ENCODE measurements around the gene NTMT1.

NTMT1 gene

DNA sequence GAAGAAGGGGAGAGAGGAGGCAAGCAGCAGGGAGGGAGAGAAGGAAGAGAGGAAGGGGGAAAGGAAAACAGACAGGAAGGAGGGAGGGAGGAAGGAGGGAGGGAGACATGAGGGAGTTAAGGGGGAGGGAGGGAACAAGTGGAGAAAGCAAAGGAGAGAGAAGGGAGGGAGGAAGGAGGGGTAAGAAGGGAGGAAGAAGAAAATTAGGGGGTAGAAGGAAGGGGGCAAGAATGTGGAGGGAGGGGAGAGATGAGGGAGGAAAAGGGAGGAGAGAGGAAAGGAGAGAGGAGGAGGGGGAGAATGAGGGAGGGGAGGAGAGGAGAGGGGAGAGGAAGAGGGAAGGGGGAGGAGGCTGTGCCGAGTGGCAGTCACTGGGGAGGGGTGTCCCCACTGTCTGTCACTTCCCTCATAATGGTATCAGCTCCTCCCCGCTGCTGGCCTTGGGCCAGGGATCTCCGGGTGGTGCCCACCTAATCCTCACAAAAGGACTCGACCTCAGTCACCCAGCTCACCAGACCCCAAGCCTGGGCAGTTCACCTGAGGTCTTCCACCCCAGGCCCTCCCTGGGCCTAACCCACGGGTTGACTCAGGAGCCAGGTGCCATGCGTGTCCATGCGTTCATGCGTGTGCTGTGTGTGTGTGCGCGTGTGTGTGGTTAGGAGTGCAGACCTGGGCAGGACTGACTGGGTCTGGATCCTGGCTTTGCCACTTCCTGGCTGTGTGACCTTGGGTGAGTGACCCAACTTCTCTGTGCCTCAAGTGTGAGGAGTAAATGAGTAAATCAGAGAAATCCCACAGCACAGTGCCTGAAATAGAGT is 23.2 kb upstream of the NTMT1 start:
- H3K4me3 ChIP-seq (ENCODE audit: low read depth, low read length, poor library complexity, severe bottlenecking), result no peak overlapping the region
- H3K9me3 ChIP-seq (ENCODE audit: low read length), result no peaks in the 10 kb centered on the region
- H2AFZ ChIP-seq (ENCODE audit: low read length), result no peak overlapping the region
- TF ChIP-seq EZH2 (IDR thresholded peaks at IDR 0.05; ENCODE audit: borderline replicate concordance, low read length), result no peak
- TF ChIP-seq CTCF (IDR thresholded peaks at IDR 0.05; ENCODE audit: low read length), result no peak
- no peak overlapping the region for H3K9ac ChIP-seq (ENCODE audit: low read length)
- H3K4me2 ChIP-seq (ENCODE audit: low read length), result no peak overlapping the region
- no peaks in the 10 kb centered on the region for H3K36me3 ChIP-seq (ENCODE audit: insufficient read depth, low read length)
- no peaks in the 10 kb centered on the region for H3K79me2 ChIP-seq (ENCODE audit: insufficient read depth, low read length)
- H3K9me2 ChIP-seq (ENCODE audit: low read depth, low read length), result no peaks in the 10 kb centered on the region
- H4K20me1 ChIP-seq (ENCODE audit: insufficient read depth, low read length), result no peaks in the 10 kb centered on the region
- no peaks in the 10 kb centered on the region for H3F3A ChIP-seq (ENCODE audit: insufficient read depth, low read length)
- peaks cover 9% of the 10 kb centered on the region; the same call in 1 of the 2 replicates for H3K27me3 ChIP-seq (ENCODE audit: insufficient read depth, low read length)
- no peaks in the 10 kb centered on the region for H3K4me1 ChIP-seq (ENCODE audit: insufficient read depth, low read length, severe bottlenecking)
- H3K27ac ChIP-seq (ENCODE audit: low read depth, low read length, poor library complexity, severe bottlenecking), result no peak overlapping the region

GRCh38 chr9:129604056-129604765 is 21.8 kb upstream of the NTMT1 start:
- H3K9me3 ChIP-seq (ENCODE audit: low read length), result no peaks in the 10 kb centered on the region
- H2AFZ ChIP-seq (ENCODE audit: low read length), result no peak overlapping the region
- no peak for TF ChIP-seq CTCF (IDR thresholded peaks at IDR 0.05; ENCODE audit: low read length)
- TF ChIP-seq EZH2 (IDR thresholded peaks at IDR 0.05; ENCODE audit: borderline replicate concordance, low read length), result no peak
- peaks cover 9% of the 10 kb centered on the region; the same call in 1 of the 2 replicates for H3K27me3 ChIP-seq (ENCODE audit: insufficient read depth, low read length)
- no peak overlapping the region for H3K4me3 ChIP-seq (ENCODE audit: low read depth, low read length, poor library complexity, severe bottlenecking)
- no peaks in the 10 kb centered on the region for H3K9me2 ChIP-seq (ENCODE audit: low read depth, low read length)
- H3K27ac ChIP-seq (ENCODE audit: low read depth, low read length, poor library complexity, severe bottlenecking), result no peak overlapping the region
- no peaks in the 10 kb centered on the region for H4K20me1 ChIP-seq (ENCODE audit: insufficient read depth, low read length)
- no peaks in the 10 kb centered on the region for H3K4me1 ChIP-seq (ENCODE audit: insufficient read depth, low read length, severe bottlenecking)
- no peaks in the 10 kb centered on the region for H3K36me3 ChIP-seq (ENCODE audit: insufficient read depth, low read length)
- no peaks in the 10 kb centered on the region for H3F3A ChIP-seq (ENCODE audit: insufficient read depth, low read length)
- H3K79me2 ChIP-seq (ENCODE audit: insufficient read depth, low read length), result no peaks in the 10 kb centered on the region
- H3K4me2 ChIP-seq (ENCODE audit: low read length), result no peak overlapping the region
- no peak overlapping the region for H3K9ac ChIP-seq (ENCODE audit: low read length)

- Histone ChIP-seq H3K4me3 (ENCODE audit: low read depth, low read length, poor library complexity, severe bottlenecking) (no peak overlapping the region), H3K9ac (ENCODE audit: low read length) (no peak overlapping the region), H3K9me3 (ENCODE audit: low read length) (no peaks in the 10 kb centered on the region), H3K27ac (ENCODE audit: low read depth, low read length, poor library complexity, severe bottlenecking) (no peak overlapping the region), H3K9me2 (ENCODE audit: low read depth, low read length) (no peaks in the 10 kb centered on the region), H3K36me3 (ENCODE audit: insufficient read depth, low read length) (no peaks in the 10 kb centered on the region), H3F3A (ENCODE audit: insufficient read depth, low read length) (no peaks in the 10 kb centered on the region), H3K79me2 (ENCODE audit: insufficient read depth, low read length) (no peaks in the 10 kb centered on the region), H3K4me1 (ENCODE audit: insufficient read depth, low read length, severe bottlenecking) (no peaks in the 10 kb centered on the region), H2AFZ (ENCODE audit: low read length) (no peak overlapping the region), H3K27me3 (ENCODE audit: insufficient read depth, low read length) (peaks cover 5% of the 10 kb centered on the region; the same call in 1 of the 2 replicates), H3K4me2 (ENCODE audit: low read length) (no peak overlapping the region), H4K20me1 (ENCODE audit: insufficient read depth, low read length) (no peaks in the 10 kb centered on the region)
- no peak for TF ChIP-seq EZH2 (IDR thresholded peaks at IDR 0.05; ENCODE audit: borderline replicate concordance, low read length)
- no peak for TF ChIP-seq CTCF (IDR thresholded peaks at IDR 0.05; ENCODE audit: low read length)
Observed at GRCh38 chr9:129604766-129605163, 21.2 kb upstream of the NTMT1 start.
